GM10266 (cell line): ENCODE results near the gene AP1S1.
"Not testable (repeated sequence)": the region's sequence is repeated elsewhere in the genome, so short reads cannot be mapped to it uniquely, and the experiment has no call there.

ENCODE experiments used
- DNase-seq: peaks from one replicate; pipeline ENCODE4 v3.0.0; 2012; ENCODE audit errors: extremely low spot score
- CTCF ChIP-seq: IDR thresholded peaks from 2 replicates; pipeline ENCODE4 v1.5.1; 2012; ENCODE audit warnings: mild to moderate bottlenecking, low read depth; ENCODE audit not compliant: control insufficient read depth, insufficient read depth; ENCODE audit errors: missing control alignments

Gene AP1S1

GRCh38 chr7:101111261-101111660, 43.0 kb upstream of the AP1S1 start:
- no peak for DNase-seq
- no peak for TF ChIP-seq CTCF

- no peak for TF ChIP-seq CTCF
- DNase-seq: no peak
Measured at GRCh38 chr7:101112233-101112632, 42.0 kb upstream of the AP1S1 start.

- not testable (repeated sequence) for DNase-seq
Measured at GRCh38 chr7:101113140-101113539, 41.1 kb upstream of the AP1S1 start.

- TF ChIP-seq CTCF: no peak
- DNase-seq: no peak
Measured at GRCh38 chr7:101113836-101114235, 40.4 kb upstream of the AP1S1 start.

- TF ChIP-seq CTCF: no peak
- no peak for DNase-seq
Measured at GRCh38 chr7:101114492-101114891, 39.8 kb upstream of the AP1S1 start.

- TF ChIP-seq CTCF: no peak
- no peak for DNase-seq
Measured at GRCh38 chr7:101115215-101115614, 39.1 kb upstream of the AP1S1 start.

- DNase-seq: no peak
- no peak for TF ChIP-seq CTCF
Measured at GRCh38 chr7:101116898-101117297, 37.4 kb upstream of the AP1S1 start.

GRCh38 chr7:101118856-101119255, 35.4 kb upstream of the AP1S1 start:
- no peak for TF ChIP-seq CTCF
- no peak for DNase-seq
